Liver (tissue), 3 donors: ENCODE measurements around the gene TTC4.

Experiments used
- ATF3 ChIP-seq: IDR thresholded peaks from 2 replicates; pipeline ENCODE4 v1.6.1; 2016; ENCODE audit warnings: antibody characterized with exemption
- CTCF ChIP-seq: fragments of 150-350 bp; IDR thresholded peaks from 2 replicates; pipeline ENCODE4 v1.5.1; 2017; ENCODE audit warnings: improper control_type of control experiment, low read depth, low read length; ENCODE audit not compliant: missing input control
- EGR1 ChIP-seq, 2 donors: IDR thresholded peaks; 2 replicates each; pipeline ENCODE4 v1.6.1; 2016 to 2018; ENCODE audit warnings: antibody characterized with exemption in 2 of 2, low read depth in 2 of 2
- GABPA ChIP-seq, 2 donors: IDR thresholded peaks in 1 of 2; conservative IDR thresholded peaks in 1 of 2; 2 replicates each; pipeline ENCODE4 v1.6.1; 2016; ENCODE audit warnings: antibody characterized with exemption in 2 of 2, mild to moderate bottlenecking in 1 of 2, moderate library complexity in 1 of 2
- HNF4A ChIP-seq, 2 donors: conservative IDR thresholded peaks; 2 replicates each; pipeline ENCODE4 v1.6.1; 2016; ENCODE audit warnings: antibody characterized with exemption in 2 of 2, mild to moderate bottlenecking in 2 of 2
- REST ChIP-seq: IDR thresholded peaks from 2 replicates; pipeline ENCODE4 v1.6.1; 2016; ENCODE audit warnings: antibody characterized with exemption, mild to moderate bottlenecking
- TAF1 ChIP-seq: conservative IDR thresholded peaks from 2 replicates; pipeline ENCODE4 v1.6.1; 2016; ENCODE audit warnings: antibody characterized with exemption, mild to moderate bottlenecking
- donor health status: healthy.
- donor health status: healthy.

DNA sequence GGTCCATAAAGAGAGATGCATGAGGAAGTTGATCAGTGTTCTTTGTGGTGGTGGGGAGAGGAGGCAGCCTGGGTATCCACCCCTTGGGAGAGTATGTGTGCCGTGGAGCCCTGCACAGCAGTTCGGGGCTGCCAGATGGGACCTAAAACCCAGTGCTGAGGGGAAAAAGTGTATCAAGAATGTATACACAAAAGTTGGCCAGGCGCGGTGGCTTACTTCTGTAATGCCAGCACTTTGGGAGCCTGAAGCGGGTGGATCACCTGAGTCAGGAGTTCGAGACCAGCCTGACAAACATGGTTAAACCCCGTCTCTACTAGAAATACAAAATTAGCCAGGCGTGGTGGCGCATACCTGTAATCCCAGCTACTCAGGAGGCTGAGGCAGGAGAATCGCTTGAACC, 4.1 kb upstream of the TTC4 start:
- no peak for TF ChIP-seq CTCF
- TF ChIP-seq EGR1 (IDR thresholded peaks at IDR 0.05; ENCODE audit: low read depth in 2 of 2): no peak
- TF ChIP-seq REST: no peak
- TF ChIP-seq TAF1: no peak
- no peak for TF ChIP-seq ATF3
- no peak for TF ChIP-seq GABPA (IDR thresholded peaks at IDR 0.05 in 1 of 2, conservative IDR thresholded peaks at IDR 0.05 in 1 of 2)
- no peak for TF ChIP-seq HNF4A (conservative IDR thresholded peaks at IDR 0.05)
